HG02798 (cell line): ENCODE measurements around the gene MFSD8.
"Not testable (repeated sequence)": the region's sequence is repeated elsewhere in the genome, so short reads cannot be mapped to it uniquely, and the experiment has no call there.

Experiments
- ATAC-seq: cut with Tn5 transposase; IDR thresholded peaks from one replicate; pipeline ENCODE4 v1.9.1; 2021; ENCODE audit warnings: mild to moderate bottlenecking; ENCODE audit not compliant: unreplicated experiment, poor library complexity

The MFSD8 gene

DNA sequence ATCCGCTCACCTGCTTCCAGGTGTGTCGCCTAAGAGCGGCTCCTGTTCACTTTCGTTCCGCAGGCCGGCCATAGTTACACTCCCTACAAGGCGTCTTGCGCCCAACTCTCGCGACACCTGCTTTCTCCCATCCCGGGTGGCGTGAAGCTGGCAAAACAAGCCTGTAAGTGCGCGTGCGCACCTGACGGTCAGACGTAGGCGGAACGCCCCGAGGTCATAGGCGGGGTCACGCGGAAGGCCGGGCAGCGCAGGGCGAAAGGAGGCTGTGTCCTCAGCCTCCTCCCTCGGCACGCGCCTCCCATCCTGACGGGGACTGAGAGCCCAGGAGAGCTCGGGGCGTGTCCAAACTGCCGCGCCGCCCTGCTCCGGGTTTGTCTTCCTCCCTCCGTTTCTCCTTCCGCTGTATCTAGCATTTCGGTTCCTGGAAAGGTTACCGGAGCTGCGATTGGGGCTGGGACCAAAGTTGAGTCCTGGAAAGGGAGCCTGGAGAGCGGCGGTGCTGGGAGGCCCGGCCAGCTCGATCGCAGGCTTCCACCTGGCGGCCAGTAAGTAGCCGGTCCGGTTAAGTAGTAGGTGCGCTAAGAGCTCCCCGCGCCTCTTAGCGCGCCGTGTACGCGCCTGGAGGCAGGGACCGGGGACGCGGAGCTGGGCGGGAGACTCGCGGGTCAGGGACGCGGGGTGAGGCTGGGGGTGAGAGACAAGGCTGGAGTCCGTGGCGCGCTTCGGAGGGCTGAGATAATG, at the start of gene MFSD8, which contains the start of gene ABHD18:
Gene MFSD8 (minus strand): TSS at position 112 of the 741 bp plus-strand sequence. CDS start 40 bp downstream, at position 72.
Gene ABHD18 (plus strand): TSS at position 345 of the 741 bp plus-strand sequence. CDS start 17,550 bp downstream, outside the sequence.
- ATAC-seq = peak; percentile 97

- no peak for ATAC-seq
Observed at GRCh38 chr4:128009428-128009827, 44.5 kb upstream of the MFSD8 start.

GRCh38 chr4:128006592-128006991, 41.6 kb upstream of the MFSD8 start:
- ATAC-seq = no peak

DNA sequence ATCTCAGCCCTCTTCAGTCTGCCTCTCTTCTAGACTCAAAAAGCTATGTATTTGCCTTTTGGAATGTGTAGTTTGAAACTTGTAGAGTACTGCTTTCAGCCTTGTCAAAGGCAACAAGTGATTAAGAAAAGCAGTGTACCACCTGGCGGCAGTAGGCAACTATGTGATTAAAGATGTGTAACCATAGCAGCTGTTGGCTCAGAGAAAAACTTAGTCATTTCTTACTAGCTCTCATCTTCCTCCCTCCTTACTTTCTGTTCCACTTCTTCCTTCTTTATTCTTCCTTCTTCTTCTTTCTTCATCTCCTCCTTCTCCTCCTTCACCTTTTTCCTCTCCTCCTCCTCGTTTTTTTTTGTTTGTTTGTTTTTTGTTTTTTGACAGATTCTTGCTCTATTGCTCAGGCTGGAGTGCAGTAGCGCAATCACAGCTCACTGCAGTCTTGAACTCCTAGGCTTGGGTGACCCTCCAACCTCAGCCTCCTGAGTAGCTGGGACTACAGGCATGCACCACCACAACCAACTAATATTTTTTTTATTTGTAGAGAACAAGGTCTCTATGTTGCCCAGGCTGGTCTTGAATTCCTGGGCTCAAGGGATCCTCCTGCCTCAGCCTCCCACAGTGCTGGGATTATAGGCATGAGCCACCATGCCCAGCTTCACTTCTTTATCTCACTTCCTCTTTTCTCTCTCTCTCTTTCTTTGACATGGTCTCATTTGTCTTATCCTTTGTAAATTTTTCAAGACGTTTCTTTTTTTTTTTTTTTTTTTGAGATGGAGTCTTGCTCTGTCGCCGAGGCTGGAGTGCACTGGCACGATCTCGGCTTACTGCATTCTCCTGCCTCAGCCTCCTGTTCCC, 32.8 kb upstream of the MFSD8 start:
- peak; percentile 99 for ATAC-seq

GRCh38 chr4:127996521-127996920, 31.5 kb upstream of the MFSD8 start:
- not testable (repeated sequence) for ATAC-seq

- no peak for ATAC-seq
Observed at GRCh38 chr4:127995776-127996175, 30.8 kb upstream of the MFSD8 start.

DNA sequence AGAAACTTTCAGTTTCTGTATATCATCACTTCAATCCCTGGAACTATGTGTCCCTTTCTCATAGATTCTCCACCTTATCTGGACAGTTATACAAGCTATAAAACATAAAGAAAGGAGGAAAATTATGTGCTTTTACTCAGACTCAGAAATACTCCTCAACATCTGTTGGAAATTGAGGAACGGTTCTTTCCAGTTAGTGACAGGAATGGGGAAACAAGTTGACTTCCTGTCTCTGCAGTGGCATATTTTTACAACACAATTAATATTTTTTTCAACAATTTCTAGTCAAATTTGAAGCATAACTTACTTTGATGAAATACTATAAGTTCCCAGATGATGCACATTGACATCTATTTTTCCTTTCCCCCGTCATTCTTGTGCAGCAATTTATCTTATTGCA, 28.2 kb upstream of the MFSD8 start:
- no peak for ATAC-seq

GRCh38 chr4:127988638-127989037, 23.7 kb upstream of the MFSD8 start:
- no peak for ATAC-seq

DNA sequence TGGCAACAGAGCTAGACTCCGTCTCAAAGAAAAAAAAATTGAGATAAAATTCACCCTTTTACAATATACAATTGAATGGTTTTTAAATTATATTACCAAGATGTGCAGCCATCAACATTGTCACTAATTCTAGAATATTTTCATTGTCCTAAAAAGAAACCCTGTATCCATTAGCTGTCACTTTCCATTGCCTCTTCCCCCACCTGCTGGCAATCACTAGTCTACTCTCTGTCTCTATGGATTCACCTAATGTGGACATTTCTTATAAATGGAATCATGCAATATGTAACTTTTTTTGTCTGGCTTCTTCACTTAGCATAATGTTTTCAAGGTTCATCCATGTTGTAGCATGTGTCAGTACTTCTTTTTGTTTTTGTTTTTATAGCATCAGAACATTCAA, 21.0 kb upstream of the MFSD8 start:
- ATAC-seq = no peak

- no peak for ATAC-seq
Observed at GRCh38 chr4:127982445-127982844, 17.5 kb upstream of the MFSD8 start.

- no peak for ATAC-seq
Observed at GRCh38 chr4:127978930-127979329, 14.0 kb upstream of the MFSD8 start.

DNA sequence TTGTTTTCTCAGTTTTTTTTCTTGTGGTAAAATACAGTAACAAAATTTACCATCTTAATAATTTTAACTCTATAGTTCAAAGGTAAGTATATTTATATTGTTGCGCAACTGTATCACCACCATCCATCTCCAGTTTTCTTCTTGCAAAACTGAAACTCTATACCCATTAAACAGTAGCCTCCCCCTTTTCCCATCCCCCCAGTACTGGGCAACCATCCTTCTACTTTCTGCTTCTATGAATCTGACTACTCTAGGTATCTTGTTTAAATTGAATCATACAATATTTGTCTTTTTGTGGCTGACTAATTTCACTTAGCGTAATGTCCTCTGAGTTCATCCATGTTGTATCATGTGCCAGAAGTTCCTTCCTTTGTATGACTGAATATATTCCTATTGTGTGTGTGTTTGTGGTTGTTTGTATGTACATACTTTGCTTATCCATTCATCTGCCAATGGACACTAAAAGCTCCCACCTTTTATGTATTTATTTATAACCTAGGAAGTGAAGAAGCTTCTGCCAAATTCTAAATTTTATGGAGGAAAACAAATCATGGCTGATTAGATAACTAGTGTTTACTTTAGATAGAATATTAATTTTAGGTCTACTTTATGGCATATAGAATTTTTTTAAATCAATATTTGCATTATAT, 10.3 kb upstream of the MFSD8 start:
- no peak for ATAC-seq

DNA sequence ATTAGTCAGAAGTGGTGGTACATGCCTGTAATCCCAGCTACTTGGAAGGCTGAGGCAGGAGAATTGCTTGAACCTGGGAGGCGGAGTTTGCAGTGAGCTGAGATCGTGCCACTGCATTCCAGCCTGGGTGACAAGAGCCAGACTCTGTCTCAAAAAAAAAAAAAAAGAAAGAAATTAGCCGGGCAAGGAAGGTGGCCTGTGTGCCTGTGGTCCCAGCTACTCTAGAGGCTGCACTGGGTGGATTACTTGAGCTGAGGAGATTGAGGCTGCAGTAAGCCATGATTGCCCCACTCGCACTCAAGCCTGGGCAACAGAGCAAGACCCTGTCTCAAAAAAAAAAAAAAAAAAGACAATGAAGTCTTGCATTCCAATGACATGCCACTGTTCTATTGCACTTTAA, 6.0 kb upstream of the MFSD8 start:
- ATAC-seq = not testable (repeated sequence)

GRCh38 chr4:127968586-127968985, 3.6 kb upstream of the MFSD8 start:
- no peak for ATAC-seq

- no peak for ATAC-seq
Observed at GRCh38 chr4:127967141-127967775, 2.3 kb upstream of the MFSD8 start.

DNA sequence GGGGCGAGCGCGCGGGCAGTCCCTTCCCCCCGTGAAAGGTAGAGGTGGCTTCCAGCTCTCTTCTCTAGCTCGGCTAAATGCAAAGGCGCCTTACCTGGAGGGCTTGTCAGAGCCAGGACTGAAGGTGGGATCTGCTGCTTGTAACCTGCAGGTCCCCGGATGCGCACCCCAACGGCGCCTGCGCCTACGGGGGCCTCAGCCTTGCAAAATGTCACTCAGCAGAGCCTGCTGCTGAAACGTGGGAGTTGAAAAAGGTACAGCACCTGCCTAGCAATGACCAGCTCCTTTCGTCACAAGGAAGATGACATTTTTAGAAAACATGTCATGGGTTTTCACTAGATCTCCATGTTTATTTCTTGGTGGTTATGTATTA, 816 bp upstream of the MFSD8 start:
- ATAC-seq = peak; percentile 32

DNA sequence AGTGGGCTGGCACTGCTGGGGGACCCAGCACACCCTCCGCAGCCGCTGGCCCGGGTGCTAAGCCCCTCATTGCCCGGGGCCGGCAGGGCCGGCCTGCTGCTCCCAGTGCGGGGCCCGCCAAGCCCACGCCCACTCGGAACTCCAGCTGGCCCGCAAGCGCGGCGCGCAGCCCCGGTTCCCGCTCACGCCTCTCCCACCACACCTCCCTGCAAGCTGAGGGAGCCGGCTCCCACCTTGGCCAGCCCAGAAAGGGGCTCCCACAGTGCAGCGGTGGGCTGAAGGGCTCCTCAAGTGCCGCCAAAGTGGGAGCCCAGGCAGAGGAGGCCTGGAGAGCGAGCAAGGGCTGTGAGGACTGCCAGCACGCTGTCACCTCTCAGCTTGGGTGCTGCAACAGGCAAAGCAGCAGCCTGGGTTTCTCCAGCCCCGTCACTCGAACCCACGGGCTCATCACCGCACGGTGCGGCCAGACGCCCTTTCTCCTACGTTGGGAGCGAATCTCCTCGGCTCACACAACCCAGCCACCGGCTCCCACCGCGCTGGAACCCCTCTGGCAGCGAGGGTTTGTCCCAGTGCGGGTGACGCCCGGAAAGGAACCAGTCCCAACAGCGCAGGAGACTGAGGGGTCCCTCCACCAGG, 429 bp downstream of the MFSD8 start:
- ATAC-seq = peak; percentile 24

- ATAC-seq = not testable (repeated sequence)
Observed at GRCh38 chr4:127963633-127964398, 1.2 kb downstream of the MFSD8 start.

DNA sequence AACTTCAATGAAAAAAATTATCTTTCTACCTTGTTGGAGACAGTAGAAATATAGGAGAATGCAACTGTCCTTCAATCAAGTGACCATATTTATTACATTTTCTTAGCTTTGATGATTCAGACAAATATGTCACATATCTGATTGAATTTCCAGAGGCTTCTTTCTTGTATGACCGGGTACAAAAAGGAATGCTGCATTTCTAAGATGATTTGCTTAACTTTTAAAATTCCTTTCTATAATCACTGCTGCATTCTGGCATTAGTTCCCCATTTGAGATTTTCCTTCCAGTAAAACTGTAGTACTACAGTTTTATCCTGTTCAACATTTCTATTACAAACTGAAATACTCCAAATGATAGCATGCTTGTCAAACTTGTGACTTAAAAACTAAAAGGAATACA, 5.2 kb downstream of the MFSD8 start:
- ATAC-seq = no peak
